ENCODE data around the gene ARIH2.
A peak's percentile ranks its signal among the peaks of the same experiment; 100 is the strongest.

Gene ARIH2

GRCh38 chr3:48929358-48930035 lies 10.9 kb downstream of the ARIH2 start:
- no peak for DNase-seq (ENCODE audit: low spot score)

GRCh38 chr3:48930590-48930989 lies 11.9 kb downstream of the ARIH2 start:
- DNase-seq (ENCODE audit: low spot score) = no peak

- no peak for DNase-seq (ENCODE audit: low spot score)
Observed at GRCh38 chr3:48931944-48932580, 13.4 kb downstream of the ARIH2 start.

GRCh38 chr3:48934333-48934991 lies 15.8 kb downstream of the ARIH2 start:
- DNase-seq (ENCODE audit: low spot score) = no peak

GRCh38 chr3:48935530-48935929 lies 16.9 kb downstream of the ARIH2 start:
- no peak for DNase-seq (ENCODE audit: low spot score)

GRCh38 chr3:48938156-48938555 lies 19.5 kb downstream of the ARIH2 start:
- no peak for DNase-seq (ENCODE audit: low spot score)

- DNase-seq (ENCODE audit: low spot score) = no peak
Observed at GRCh38 chr3:48938689-48939088, 20.0 kb downstream of the ARIH2 start.

- no peak for DNase-seq (ENCODE audit: low spot score)
Observed at GRCh38 chr3:48945432-48945831, 26.8 kb downstream of the ARIH2 start.

- no peak for DNase-seq (ENCODE audit: low spot score)
Observed at GRCh38 chr3:48945891-48946549, 27.4 kb downstream of the ARIH2 start.

- DNase-seq (ENCODE audit: low spot score) = no peak
Observed at GRCh38 chr3:48949376-48949717, 30.7 kb downstream of the ARIH2 start.

GRCh38 chr3:48950051-48950450 lies 31.4 kb downstream of the ARIH2 start:
- DNase-seq (ENCODE audit: low spot score) = no peak

- DNase-seq (ENCODE audit: low spot score) = no peak
Observed at GRCh38 chr3:48951764-48952163, 33.1 kb downstream of the ARIH2 start.

- peak; percentile 25 for DNase-seq (ENCODE audit: low spot score)
Observed at GRCh38 chr3:48952510-48953118, 34.0 kb downstream of the ARIH2 start.

- no peak for DNase-seq (ENCODE audit: low spot score)
Observed at GRCh38 chr3:48957006-48957705, 38.5 kb downstream of the ARIH2 start.

- no peak for DNase-seq (ENCODE audit: low spot score)
Observed at GRCh38 chr3:48960841-48961413, 42.3 kb downstream of the ARIH2 start.

GRCh38 chr3:48962340-48962739 lies 43.7 kb downstream of the ARIH2 start:
- DNase-seq (ENCODE audit: low spot score) = no peak

- DNase-seq (ENCODE audit: low spot score) = no peak
Observed at GRCh38 chr3:48962939-48963338, 44.3 kb downstream of the ARIH2 start.

- no peak for DNase-seq (ENCODE audit: low spot score)
Observed at GRCh38 chr3:48963591-48963990, 44.9 kb downstream of the ARIH2 start.

GRCh38 chr3:48966367-48966766 lies 47.7 kb downstream of the ARIH2 start:
- DNase-seq (ENCODE audit: low spot score) = no peak

GRCh38 chr3:48966876-48967361 lies 48.3 kb downstream of the ARIH2 start:
- DNase-seq (ENCODE audit: low spot score) = no peak

- no peak for DNase-seq (ENCODE audit: low spot score)
Observed at GRCh38 chr3:48970586-48970985, 51.9 kb downstream of the ARIH2 start.

Data from SW480 (cell line).